GM21528 (cell line): Measurements from ENCODE around the gene CES1.
A peak's percentile ranks its signal among the peaks of the same experiment; 100 is the strongest.
"Not testable (repeated sequence)": the region's sequence is repeated elsewhere in the genome, so short reads cannot be mapped to it uniquely, and the experiment has no call there.

Source experiments
- ATAC-seq: cut with Tn5 transposase; IDR thresholded peaks from one replicate; pipeline ENCODE4 v1.9.1; 2021; ENCODE audit warnings: mild to moderate bottlenecking, moderate library complexity; ENCODE audit not compliant: unreplicated experiment, low FRiP score

Gene CES1

DNA sequence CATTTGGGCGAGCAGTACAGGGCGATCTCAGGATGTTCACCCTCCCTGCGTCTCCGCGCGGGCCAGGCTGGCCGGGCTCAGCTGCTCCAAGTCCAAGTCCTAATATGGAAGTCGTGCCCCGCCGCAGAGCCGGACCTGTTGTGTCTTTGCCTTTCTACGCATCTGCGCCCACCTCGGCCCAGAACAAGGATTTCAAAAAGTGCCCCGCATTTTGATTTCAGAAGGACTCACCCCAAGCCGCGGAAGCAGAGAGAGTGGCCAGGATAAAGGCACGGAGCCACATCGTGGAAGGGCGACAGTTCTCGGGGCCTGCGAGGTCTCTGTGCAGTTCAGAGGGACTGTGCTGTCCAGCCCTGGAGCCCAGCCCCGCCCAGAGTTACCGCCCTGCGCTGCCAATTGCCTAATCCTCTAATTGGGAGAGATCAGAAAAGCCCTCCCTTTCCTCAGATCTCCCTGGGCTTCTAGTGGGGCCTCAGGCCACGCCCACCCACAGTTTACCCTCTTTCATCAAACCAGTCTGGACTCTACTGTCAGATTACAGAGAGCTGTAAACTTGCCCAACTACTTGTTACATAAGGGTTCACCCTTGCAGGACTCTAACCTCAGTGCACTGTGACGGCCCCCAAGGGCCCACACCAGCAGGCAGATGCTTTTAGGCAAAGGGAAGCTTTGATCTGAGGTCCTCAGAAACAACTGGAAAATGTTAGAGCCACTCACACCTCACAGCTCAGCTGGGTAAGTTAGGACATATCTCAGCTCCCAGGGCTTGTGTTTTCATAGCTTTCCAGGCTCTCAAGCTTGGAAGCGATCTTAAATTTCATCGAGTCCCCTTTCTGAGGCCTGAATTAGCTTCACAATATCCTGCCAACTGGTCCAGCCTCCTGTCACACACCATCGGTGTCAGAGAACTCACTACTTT lies at the start of gene CES1:
Gene CES1 (minus strand): TSS at position 324 of the 919 bp plus-strand sequence. CDS start 41 bp downstream, at position 283.
- ATAC-seq: no peak

DNA sequence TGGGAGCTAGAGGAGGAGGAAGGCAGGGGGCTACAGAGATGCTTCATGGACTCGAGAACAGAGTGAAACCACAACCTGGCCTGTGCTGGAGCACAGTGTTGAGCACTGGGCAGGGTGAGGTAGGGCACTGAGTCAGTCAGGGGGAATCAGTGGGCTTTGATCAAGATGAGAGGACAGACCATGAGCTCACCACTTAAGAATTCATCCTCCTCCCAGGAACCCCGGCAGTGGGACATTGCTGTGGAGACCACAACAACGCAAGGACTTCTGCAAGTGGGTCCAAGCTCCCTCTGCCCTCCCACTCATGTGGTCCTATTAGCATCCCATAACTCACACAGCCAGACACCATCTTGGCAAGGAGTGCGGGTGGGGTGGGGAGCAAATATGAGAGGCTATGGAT lies 44.0 kb upstream of the CES1 start:
- ATAC-seq: no peak

DNA sequence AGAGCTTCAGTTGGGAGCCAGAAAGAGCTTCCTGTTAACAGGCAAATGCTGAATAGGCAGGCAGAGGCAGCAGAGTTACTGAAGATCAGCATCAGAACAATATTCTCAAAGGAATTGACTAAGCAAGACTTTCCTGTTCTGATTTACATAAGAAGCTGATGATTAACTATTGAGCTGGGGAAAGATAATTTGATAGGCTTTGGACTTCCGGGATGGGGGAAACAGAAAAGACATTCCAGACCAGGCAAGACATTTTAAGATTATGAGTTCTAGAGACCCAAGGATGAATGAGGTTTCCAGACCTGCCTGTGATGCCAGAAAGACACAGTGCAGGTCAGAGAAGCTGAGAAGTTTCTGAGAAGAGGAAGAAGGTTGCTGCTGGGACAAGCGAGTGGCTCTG lies 42.4 kb upstream of the CES1 start, which contains the start of gene CES5A:
Gene CES5A (minus strand): TSS at position 101 of the 400 bp plus-strand sequence. CDS start 152 bp downstream, outside the sequence.
- no peak for ATAC-seq

DNA sequence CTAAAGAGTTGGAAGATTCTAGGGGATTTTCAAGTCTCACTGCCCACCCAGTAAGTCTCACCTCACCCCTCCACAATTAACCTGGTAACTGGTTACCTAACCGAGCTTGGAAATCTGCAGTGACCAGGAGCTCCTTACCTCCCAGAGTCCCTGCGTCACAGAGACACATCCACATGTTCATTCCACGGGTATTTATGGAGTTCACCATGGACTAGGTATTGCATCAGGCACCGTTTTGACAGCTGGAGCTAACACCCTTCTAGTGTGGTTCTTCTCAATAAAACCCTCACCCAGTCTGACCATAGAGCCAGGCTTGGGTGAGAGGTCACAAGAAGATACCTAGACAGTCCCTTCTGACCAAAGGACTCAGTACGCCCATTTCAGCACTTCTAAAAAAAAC lies 40.2 kb upstream of the CES1 start:
- no peak for ATAC-seq

DNA sequence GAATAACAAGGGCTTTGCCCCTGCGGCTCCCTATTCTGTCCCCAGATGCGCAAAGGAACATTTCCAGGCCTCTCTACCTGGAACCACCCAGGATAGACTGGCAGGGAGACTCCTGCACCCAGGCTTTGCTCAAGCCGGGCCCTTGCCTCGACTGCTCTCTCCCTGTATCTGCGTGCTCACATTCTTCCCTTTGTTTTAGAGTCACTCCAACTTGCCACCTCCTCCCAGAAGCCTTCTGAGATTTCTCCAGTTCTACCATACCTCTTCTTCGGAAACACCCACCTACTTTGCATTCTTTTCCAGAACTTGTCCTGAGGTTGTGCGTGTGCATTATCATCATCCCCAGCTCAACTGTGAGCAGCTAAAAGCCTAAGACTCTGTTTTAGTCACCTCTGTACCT lies 39.2 kb upstream of the CES1 start:
- ATAC-seq: no peak

DNA sequence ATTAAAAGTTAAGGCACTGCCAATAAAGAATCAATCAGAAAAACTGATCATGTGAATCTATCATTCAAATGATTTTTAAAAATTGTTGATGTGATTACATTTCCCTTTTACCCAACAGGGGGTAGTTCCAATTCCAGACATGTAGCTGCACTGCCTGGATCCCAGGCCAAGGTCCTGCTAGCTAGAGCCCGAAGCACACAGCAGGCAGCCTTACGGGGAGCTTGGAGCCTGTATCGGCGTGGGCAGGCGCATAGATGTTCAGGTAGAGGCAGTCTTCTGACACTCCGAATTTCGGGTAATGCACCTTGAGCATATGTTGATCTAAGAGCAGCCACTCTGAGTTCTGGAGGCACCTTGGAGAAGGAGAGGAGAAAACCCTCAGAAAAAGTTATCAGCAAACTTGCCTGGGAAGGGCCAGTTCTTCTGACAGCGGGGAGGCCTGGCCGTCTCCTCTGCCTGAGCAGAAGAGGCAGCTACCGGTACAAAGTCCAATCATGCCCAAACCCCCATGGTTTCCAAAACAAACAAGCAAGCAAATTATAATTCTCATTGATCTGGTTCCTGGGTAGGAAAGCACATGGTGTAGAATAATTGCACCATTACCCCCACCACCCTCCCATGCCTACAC lies 38.6 kb upstream of the CES1 start:
- no peak for ATAC-seq

DNA sequence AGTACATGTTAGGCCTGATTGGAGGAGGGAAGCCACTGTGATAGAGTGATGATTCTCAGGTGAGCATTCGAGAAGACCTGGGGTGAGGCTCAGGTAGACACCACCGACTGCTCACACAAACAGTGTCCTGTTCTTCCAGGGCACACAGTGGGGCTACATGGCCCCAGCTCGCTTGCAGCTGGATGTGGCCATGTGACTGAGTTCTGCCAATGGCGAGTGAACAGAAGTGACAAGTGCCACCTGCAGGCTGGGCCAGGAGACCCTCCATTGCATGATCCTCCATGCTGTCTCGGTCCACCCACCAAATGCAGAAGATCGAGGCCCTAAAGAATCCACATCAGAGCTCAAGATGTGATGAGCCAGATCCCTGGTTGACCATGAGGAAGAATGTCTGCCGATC lies 36.1 kb upstream of the CES1 start:
- no peak for ATAC-seq

DNA sequence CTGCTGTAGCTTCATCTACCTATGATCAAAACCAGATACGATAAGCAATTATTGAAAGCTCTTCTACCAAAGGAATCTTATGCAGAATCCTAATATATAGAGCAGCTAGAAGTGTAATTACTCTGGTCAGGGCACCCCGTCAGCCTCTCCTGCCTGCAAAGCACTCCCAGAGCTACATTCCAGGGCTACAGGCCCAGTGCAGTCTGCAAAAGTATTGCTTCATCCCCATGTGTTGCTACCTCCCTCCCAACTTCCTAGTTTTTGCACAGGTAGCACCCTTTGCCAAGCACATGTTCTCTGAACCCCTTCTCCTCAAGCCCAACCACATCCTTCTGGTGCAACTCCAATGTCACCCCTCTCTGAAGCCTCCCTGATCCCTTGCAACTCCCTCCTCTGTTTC lies 35.2 kb upstream of the CES1 start:
- no peak for ATAC-seq

DNA sequence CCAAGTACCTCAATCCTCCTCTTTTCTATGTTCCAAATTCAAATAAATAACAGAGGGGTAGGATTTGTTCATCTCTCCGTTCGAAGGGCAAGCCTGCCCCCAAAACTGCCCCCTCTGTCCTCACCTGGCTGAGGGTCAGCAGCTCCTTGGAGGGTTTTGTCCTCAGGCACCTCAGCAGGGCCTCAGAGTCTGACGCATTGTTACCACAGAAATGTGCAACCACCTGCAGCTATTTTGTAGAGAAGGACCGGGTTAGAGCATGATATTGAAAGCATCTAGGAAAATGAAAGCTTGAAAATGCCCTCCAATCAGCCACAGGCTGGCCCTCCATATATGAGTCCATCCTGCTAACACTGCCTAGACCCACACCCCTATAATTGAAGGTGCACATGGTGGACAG lies 28.4 kb upstream of the CES1 start:
- ATAC-seq: no peak

DNA sequence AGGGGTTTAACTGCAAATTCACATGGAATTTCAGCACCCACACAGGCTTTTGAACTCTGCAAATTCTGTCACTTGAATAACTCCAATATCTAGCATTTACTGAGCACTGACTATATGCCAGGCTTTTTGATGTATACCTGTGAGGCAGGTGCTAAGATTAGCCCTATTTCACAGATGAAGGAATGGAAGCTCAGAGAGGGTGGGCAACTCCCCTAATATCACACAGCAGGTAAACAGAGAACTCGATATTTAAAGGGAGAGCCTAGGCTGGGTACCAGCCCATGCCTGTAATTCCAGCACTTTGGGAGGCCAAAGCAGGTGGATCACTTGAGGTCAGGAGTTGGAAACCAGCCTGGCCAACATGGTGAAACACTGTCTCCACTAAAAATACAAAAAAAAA lies 24.8 kb upstream of the CES1 start:
- ATAC-seq: not testable (repeated sequence)

DNA sequence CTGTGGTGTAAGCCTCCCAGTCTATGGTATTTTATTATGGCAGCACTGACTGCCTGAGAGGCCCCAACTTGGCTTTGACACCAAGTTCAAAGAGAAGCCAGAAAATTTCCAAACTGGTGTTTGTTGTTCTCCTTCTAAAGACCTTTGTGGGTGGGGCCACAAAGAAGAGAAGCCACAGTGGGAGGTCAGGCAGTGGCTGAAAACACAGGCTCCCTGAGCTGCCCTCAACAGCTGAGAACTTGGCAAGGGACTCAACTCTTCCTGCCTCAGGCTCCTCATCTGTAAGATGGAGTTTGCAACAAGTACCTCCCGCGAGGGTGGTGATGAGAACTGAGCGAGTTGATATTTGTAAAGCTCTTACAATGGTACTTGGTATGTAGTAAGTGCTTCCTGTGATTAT lies 24.1 kb upstream of the CES1 start:
- ATAC-seq: no peak

DNA sequence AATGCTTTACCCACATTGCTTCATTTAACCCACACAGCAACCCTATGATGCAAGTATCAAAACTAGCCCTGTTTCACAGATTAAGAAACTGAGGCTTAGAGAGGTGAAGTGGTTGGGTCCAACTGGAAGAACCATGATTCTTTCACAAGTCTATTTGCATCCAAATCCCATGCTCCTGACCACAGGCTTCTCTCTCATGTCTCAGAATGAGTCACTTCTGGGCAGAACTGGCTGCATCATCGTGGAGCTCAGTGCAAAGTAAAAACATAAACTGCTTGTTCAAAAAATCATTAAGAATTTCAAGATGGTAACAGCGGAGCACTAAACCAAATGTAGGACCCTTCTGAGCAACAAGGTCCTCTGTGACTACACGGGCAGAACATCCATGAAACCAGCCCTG lies 20.2 kb upstream of the CES1 start:
- no peak for ATAC-seq

DNA sequence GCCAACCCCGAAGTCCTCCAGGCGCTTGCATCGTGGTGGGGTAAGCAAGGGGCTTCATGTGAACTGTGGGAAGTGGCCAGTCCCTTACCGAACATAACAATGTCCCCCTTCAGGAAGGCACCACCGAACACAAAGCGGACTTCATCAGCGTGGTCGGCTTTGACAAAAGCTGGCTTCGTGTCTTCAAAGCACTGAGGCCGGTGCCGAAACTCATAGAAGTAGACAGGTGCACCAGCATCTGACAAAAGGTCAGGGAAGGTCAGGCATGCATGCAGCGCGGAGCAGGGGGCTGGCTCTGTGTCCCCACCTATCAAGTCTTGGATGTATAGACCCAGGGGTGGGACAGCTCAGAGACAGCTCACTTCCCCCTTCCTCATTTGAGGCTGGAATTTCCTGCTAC lies 16.6 kb upstream of the CES1 start:
- ATAC-seq: no peak

DNA sequence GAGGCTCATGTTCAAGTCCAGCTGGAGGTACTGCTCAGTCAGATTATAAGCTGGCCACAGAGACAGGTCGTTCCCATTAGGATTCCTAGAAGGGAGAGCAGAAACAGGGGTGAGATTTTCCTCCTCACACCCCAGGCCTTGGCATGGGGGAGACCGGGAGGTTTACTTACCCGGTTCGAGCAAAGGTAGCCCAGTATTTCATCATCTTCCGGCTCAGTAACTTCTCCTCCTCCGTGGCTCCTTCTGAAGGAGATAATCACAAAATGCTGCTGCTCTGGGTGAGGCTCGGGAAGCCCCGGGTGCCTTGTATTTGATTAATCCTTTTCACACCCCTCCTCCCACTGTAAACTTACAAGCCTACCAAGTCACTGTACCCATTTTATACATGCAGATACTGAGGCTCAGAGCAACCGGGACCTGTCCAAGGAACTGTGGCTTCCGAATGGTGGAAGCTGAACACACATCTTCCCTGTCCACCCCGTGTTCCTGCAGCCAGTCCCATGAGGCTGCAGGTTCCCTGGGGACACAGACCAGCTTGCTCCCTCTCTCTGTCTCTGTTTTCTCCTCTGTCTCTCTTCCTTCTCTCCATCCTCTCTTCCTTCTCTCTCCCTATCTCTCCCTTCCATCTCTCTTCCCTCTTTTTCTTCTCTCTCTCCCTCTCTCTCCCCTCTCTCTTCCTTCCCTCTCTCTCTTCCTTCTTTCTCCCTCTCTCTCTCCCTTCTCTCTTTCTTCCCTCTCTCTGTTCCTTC lies 13.9 kb upstream of the CES1 start:
- ATAC-seq: no peak

DNA sequence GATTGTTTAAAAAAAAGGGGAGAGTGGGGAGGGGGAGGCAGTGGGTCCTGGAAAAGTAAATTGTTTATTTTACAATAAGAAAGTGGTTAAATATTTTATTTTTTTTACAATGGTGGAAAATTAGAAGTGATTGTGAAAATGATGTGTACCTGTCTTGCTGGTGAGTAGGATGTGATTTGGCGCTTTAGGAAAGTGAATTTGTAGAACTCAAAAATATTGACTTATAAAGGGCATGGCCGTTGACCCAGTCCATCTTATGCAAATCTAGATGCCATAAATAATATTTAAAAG lies 10.2 kb upstream of the CES1 start:
- ATAC-seq: no peak

DNA sequence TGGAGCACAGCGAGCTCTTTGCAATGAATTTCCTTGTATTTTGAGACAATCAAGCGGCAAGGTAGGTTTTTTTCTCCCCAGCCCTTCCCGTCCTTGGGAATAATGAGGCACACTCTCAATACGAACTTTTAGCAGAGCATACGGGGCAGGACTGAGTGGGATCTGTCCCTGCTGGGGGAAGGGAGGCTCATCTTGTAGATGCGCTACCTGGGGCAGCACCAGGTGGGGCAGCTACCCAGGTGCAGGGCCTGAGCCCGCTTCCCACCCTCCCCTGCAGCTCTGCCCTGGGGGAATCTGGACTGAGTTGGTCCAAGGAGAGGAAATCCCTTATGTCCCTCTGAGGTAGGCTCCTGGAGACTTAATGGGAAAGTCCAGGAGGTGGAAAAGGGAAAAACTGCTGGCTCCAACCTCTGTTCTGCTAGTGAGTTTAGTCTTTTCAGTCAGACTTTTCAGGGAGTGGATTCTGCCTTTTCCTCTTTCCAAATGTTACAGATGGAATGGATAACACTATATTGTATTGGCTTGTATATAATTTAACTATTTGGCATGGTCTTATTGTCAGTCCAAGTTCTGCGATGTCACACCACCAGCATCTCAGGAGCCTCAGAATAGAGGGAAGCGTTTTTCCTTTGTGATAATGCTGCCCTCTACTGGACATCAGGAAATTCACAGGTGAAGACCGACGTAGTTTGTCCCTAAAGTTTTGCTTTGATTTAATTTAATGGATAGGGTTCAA lies 9.6 kb upstream of the CES1 start:
- ATAC-seq: no peak

DNA sequence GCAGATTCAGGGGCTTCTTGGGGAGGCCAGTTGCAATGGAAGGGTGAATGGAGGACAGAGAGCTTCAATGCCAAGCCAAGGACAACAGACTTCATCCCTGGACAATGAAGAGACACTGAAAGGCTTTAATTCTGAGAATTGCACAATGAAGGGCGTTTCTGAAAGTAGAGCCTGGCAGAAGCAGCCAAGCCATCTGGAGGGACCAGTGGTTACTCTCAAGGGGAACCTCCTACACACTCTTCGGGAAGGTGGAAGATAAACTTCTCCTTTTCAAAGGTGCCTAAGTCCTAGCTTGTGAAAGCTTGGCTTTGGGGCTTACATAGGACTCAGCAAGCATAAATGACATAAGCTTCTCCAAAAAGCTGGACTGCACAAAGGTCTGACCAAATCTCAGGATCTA lies 6.2 kb upstream of the CES1 start:
- ATAC-seq: no peak

DNA sequence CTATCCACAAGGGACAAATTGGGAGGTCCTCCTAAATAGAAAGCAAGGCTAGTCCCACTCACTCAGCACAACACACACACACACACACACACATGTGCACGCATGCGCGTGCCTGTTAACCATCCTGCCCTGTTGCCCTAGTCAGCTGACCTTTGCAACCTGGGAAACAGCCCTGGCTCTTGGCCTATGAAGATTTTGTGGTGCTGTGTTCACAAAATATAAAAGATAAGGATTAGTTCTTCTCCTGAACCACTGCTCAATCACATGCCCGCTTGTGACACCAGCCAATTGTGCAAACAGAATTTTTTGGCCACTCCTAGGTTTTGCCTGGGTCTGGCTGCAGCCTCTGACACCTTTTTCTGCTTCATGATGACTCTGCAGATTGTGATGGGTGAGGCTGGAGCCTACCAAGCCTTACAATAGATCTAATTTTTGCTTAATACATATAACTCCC lies 3.3 kb upstream of the CES1 start:
- ATAC-seq: no peak

DNA sequence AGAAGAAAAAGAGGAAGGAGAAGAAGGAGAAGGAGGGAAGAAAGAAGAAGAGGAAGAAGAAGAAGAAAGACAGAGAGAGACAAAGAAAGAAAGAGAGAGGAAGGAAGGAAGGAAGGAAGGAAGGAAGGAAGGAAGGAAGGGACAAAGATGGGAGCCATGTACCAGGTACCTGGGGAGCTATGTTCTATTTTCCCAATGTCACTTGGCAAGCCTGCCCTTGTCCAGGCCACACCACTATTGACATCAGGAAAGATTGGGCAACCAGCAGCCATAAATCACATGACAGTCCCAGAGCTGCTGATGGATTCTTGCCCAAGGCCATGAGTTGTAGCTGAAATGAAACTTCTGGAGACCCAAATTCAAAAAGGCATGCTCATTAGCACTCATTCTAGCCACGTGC lies 2.7 kb upstream of the CES1 start:
- ATAC-seq: no peak

DNA sequence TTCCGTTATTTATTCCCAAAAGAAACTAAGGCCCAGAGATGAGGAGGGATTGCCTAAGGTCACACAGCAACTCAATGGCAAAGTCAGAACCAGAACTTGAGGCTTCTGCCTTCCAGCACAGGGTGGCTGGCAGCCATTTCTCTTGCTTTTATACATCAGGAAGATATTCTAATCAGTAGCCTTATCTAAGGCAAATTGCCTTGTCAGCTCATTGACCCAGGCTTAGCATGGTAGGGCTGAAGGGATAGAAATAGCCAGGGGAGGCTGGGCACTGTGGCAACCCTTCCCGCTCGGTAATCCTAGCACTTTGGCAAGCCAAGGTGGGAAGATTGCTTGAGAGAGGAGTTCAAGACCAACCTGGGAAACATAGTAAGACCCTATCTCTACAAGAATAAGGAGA lies 2.3 kb upstream of the CES1 start:
- not testable (repeated sequence) for ATAC-seq

DNA sequence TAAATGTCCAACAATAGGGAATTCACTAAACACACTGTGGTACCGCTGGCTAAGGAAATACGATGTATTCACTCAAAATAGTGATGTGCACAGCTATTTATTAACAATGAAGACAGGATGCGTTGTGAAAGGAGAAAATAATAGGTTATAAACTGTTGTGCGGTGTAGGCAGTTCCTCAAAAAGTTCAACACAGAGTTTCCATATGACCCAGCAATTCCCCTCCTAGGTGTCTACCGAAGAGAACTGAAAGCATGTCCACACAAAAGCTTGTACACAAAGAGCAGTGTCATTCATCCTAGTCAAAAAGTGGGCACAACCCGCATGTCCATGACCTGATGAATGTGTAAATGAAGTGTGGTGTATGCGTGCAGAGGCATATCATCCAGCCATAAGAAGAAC lies 1.2 kb upstream of the CES1 start:
- ATAC-seq: peak; percentile 62
